ENCODE data around the gene GAMT. TPM values are rescaled to one million over a fixed set of nuclear protein-coding genes. Genes with fewer than 3 reads are reported as not detected.

The GAMT gene
- total and polyA plus RNA-seq, 3 donors from 2014 or later, result 92.2 to 191 (median 144) TPM

DNA sequence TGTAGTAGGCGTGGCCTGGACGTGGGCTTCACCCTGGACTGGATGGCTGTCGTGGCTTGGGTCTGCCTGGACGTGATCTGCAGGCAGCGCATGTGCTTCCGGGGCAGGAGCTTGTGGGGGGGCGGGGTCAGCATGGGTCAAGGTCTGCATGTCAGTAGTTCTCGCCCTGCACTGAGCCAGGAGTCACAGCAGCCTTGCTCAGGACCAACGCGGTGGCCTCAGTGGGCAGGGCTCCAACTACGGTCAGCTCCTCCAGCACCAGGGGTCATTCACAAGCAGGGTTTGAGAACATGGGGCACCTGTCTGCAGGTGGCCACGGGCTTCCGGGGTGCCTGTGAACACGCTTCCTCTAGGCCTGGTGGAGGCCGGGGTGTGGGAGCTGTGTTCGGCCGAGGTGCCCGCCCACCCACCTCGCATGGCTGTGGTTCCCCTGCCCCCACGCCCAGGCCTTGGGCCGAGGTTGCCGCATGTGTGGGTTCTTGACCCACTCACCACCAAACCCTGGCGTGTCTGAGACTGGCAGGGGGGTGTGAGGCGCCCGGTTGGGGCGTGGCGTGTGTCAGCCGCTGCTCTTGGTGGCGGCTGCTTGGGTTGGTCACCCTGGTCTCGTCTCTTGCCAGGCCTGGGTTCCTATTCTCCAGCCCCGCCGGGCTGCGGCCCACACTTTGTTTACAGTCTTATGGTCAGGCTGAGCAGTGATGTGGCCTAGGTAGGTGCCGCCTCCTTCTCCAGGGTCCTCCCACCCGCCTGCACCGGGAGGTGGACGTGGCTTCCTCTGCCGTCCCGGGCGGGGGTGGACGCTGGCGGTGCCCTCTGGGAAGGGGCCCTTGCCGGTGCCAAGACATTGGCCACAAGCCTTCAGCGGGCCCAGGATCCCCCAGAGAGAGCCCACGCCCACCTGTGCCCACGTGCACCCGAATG, 32.0 kb upstream of the GAMT start:
- H3K9me3 ChIP-seq, result no peaks in the 10 kb centered on the region
- no peaks in the 10 kb centered on the region for H3K27me3 ChIP-seq
- no peak overlapping the region for H3K4me3 ChIP-seq
- TF ChIP-seq CTCF (IDR thresholded peaks at IDR 0.05), result no peak
- TF ChIP-seq POLR2A (IDR thresholded peaks at IDR 0.05), result no peak
- no peak for DNase-seq
- intact Hi-C loops (cut with DNase I; ENCODE audit: low total_unique reads), result no loop called here
- H3K4me1 ChIP-seq, result peaks cover 18% of the 10 kb centered on the region
- WGBS, 2 donors, result 81 to 92% methylated on average over 14 to 33 of the region's 47 CpGs
- no peak overlapping the region for H3K27ac ChIP-seq
- H3K36me3 ChIP-seq (ENCODE audit: low read depth, missing control alignments), result no peaks in the 10 kb centered on the region

DNA sequence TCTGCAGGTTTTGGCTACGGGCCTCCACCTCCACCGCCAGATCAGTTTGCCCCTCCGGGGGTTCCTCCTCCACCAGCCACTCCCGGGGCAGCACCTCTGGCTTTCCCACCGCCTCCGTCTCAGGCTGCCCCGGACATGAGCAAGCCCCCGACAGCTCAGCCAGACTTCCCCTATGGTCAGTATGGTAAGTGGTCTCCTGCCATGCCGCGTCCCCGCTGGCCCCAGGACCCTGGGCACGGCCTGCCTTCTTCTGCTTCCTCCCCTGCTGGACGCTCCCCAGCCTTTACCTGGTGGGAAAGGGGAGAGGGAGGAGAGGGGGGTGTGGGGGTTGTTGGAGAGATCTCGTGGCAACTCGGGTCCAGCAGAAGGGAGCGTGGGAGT, 31.2 kb upstream of the GAMT start:
- no peaks in the 10 kb centered on the region for H3K36me3 ChIP-seq (ENCODE audit: low read depth, missing control alignments)
- TF ChIP-seq CTCF (IDR thresholded peaks at IDR 0.05), result no peak
- TF ChIP-seq POLR2A (IDR thresholded peaks at IDR 0.05), result no peak

DNA sequence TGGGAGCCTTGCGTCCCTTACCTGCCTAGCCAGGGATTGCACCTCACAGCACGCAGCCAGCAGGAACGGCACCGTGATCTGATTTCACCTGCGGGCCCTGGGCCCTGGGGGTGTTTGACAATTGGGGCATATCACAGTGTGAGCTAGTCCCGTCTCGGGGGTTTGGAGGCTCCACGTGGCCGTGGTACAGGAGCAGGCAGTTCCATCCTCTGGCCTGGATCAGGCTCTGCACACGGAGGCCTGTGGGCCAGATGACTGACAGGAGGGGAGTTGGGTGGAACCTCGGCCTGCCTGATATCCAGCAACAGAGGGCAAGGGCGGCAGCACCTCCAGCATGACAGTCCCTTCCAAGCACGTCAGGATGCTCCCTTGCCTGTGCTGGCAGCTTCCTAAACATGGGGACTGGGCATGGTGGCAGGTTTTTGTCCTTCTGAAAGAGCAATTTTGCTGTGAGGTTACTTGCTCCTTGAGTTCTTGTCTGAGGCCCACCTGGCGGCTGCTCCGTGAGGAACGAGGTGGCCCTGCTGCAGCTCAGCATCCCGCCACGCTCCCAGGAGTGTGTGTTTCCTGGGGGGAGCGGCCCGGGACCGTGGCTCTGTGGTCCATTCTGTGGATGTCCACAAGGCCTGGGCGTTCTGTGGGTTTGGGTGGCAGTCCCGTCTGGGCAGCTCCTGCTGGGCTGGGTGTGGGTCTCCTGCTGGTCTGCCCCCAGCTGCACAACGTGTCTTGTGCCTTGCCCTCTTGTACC, 30.6 kb upstream of the GAMT start:
- WGBS, 2 donors, result 88 to 90% methylated on average over 17 to 24 of the region's 24 CpGs
- Histone ChIP-seq H3K27ac (no peak overlapping the region), H3K36me3 (ENCODE audit: low read depth, missing control alignments) (no peaks in the 10 kb centered on the region), H3K4me1 (peaks cover 18% of the 10 kb centered on the region), H3K9me3 (no peaks in the 10 kb centered on the region), H3K27me3 (no peaks in the 10 kb centered on the region), H3K4me3 (no peak overlapping the region)
- no peak for DNase-seq
- intact Hi-C loops (cut with DNase I; ENCODE audit: low total_unique reads), result no loop called here
- TF ChIP-seq CTCF (IDR thresholded peaks at IDR 0.05) (no peak), POLR2A (IDR thresholded peaks at IDR 0.05) (no peak)

More for the DNA sequence above, 31.2 kb upstream of the GAMT start:
- Histone ChIP-seq H3K27ac (no peak overlapping the region), H3K9me3 (no peaks in the 10 kb centered on the region), H3K4me1 (peaks cover 18% of the 10 kb centered on the region), H3K4me3 (no peak overlapping the region), H3K27me3 (no peaks in the 10 kb centered on the region)
- 91 to 94% methylated on average over 14 to 16 of the region's 16 CpGs for WGBS, 2 donors
- DNase-seq, result no peak
- intact Hi-C loops (cut with DNase I; ENCODE audit: low total_unique reads), result no loop called here

DNA sequence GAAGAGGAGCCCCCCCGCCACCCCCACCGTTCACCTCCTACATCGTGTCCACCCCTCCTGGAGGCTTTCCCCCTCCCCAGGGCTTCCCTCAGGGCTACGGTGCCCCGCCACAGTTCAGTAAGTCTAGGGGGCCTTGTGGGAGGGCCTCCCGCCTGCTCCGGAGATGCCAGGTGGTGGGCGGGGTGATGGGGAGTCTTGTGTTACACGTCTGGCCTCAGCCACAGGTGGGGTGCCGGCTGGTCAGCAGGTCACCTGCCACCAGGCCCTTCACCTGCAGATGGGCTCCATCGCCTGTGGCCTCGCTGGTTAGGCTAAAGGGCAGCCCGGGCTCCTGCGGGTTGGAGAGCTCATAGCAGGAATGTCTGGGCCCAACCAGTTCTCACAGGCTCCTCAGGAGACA, 28.9 kb upstream of the GAMT start:
- Histone ChIP-seq H3K9me3 (no peaks in the 10 kb centered on the region), H3K4me3 (no peak overlapping the region), H3K27me3 (no peaks in the 10 kb centered on the region), H3K36me3 (ENCODE audit: low read depth, missing control alignments) (no peaks in the 10 kb centered on the region), H3K4me1 (peaks cover 18% of the 10 kb centered on the region), H3K27ac (no peak overlapping the region)
- intact Hi-C loops (cut with DNase I; ENCODE audit: low total_unique reads), result no loop called here
- WGBS, 2 donors, result 83 to 97% methylated on average over 4 to 14 of the region's 14 CpGs
- DNase-seq, result no peak
- TF ChIP-seq CTCF (IDR thresholded peaks at IDR 0.05) (no peak), POLR2A (IDR thresholded peaks at IDR 0.05) (no peak)
